ENCODE data around the gene FAM186B.

Gene FAM186B

DNA sequence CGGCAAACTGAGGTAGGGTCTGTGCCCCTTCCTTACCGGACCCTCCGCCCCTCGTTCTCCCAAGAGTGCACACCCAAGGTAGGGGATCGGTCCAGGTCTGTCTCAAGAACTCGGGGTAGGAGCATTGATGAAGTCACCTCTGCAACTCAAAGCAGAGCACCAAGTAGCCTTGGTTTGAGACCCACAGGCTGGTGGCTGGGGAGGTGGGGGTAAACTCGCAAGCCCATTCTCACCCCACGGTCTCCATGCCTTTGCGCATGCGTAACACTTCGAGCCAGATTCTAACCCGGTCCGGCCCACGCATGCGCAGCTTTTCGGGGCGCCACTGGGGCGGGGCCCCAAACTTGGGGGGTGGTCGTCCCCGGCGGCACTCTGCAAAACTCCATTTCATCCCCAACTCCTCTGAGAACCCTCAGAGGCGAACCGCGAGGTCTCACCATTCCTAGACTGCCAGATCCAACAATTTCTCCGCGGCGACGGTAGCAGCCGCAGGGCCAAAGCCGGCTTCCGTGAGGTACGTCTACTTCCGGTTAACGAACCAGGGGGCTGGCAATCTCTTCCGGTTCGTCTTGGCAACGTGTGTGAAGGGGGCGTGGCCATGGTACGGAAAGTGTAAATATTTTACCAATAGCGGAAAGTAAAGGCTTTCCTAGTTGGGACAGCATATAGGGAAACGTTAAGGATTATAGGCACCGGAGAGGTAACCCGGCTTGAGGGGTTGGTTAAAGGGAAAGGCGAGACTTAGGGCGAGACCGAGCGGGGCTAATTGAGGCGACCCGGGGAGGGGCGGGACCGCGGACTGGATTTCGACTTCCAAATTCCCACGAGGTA lies 37.6 kb downstream of the FAM186B start, which contains the start of gene MCRS1:
Gene MCRS1 (minus strand): TSS at position 532 of the 831 bp plus-strand sequence. CDS start 1,411 bp downstream, outside the sequence.
- peak; percentile 81 for DNase-seq

DNA sequence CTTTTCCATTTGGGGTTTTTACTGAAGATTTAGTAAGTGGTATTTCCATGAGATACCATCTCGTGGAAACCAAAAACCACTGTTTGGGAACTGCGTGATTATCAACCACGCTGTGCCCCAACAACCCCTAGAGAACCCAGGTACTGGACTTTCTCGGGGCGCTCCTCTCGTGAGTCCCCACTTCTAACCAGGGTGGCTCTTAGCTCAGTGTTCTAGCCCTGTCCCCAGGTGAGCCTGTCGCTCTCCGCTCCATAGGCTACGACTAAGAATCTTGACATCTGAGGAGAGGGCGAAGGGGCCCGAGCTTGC lies 38.2 kb downstream of the FAM186B start:
- DNase-seq, result no peak

DNA sequence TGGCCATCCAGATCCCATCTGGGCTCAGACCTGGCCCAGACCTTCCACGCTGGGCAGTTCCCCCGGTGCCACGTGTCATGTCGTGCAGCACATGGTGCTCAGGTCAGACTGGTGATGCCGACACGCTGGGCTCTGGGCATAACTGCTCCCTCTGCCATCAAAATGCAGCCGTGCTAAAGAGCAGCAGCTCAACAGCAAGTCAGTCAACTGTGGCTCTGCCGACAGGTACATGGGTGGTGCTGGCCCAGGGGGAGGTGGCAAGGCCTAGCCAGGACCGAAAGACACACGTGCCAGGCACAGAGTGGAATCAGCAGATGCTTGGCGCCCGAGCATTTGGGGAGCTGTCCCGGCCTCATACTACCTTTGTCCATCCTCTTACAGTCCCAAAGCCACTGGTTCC lies 39.1 kb downstream of the FAM186B start:
- no peak for DNase-seq

GRCh38 chr12:49565406-49566265 lies 39.8 kb downstream of the FAM186B start:
- no peak for DNase-seq

- no peak for DNase-seq
Observed at GRCh38 chr12:49564686-49565405, 40.6 kb downstream of the FAM186B start.

DNA sequence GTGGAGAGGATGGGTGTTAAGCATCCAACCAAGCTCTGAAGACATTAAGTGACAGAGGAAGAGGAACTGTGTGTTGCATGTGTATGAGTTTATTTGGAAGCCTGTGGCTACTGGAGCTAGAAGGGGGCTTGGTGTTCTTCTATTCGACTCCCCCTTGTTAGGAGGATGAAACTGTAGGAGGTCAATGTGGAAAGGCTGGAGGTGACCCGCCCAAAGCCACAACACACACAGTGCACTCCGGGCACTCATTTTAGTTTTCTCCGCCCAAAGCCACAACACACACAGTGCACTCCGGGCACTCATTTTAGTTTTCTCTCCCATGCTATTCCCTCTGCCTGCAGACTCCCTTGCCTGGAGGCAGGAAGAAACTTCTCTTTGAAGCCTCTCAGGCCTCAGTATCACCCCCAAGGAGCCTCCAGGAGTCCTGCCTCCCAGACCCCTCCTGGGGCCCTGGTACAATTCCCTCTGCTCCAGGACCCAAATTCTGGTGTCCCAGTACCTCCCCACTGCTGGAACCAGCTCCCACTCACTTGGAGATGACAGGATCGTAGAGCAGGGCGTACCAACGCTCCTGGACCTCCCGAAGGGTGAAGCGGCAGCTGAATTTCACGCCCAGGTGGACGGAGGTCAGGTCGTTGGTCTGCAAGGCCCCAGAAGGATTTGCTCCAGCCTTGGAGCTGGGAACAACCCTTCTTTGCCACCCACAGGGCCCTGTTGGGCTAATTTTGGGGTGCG lies 41.3 kb downstream of the FAM186B start:
- no peak for DNase-seq

DNA sequence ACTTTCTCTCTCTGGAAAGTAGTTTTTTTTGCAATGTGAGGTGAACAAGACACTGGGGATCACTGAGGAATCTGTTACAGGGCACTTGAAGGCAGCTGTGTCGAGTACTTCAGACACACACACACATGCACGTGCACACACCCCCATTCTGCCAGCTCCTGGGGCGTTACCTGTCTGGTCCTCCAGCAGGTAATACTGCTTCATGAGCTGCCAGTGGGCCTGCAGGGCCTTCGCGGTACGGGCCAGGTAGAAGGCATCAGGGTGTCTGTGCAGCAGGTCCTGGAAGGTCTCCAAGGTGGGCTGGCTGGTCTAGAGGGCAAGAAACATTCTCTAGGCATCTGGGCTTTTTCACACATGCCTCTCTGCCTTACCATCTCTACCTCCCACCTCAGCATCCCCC lies 42.6 kb downstream of the FAM186B start:
- DNase-seq, result no peak

DNA sequence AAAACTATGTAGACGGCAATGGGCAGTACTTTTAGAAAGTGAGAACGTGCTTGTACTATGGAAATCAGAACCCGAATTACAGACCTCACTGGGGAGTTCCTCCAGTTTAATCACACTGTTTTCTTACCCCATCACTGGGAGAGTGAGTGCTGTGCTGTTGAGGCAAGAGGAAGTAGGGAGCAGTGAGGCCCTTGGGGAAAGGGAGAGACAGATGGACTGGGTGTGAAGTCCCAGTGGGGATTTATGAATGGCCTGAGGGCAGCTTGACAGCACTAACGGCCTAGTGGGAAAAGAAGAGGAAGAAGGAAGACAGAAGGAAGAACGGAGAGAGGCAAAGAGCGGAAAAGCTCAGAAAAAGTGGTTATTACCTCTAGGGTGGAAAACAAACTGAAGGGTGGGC lies 43.2 kb downstream of the FAM186B start:
- no peak for DNase-seq

- no peak for DNase-seq
Observed at GRCh38 chr12:49560695-49561094, 44.7 kb downstream of the FAM186B start.

DNA sequence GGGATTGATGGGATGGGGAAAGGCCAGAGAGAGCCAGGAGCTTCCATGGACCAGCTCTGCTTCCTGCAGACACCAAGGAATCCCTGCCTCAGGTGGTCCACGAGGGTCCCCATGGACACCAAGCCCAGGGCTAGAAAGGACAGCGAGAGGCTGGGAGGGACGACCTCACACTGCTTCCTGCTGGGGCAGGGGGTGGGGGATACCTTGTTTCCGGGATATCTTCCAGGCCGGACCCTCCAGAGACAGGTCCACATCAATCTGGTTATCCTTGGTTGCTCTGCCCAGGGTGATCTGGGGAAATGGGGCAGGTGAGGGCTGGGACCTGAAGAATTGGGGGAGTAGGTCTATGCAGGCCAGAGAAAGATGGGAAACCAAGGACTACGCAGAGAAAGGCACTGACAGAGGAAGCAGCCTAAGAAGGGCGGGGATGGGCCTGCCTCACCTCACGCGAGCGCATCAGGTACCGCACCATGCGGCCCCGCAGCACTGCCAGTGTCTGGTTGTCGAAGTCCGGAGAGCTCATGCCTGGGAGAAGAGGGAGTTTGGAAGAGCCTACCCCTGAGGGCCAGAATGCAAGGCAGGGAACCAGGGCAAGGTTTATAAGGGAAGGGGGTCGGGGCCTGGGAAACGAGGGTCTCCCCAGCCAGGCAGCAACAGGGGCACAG lies 46.3 kb downstream of the FAM186B start:
- DNase-seq, result no peak

DNA sequence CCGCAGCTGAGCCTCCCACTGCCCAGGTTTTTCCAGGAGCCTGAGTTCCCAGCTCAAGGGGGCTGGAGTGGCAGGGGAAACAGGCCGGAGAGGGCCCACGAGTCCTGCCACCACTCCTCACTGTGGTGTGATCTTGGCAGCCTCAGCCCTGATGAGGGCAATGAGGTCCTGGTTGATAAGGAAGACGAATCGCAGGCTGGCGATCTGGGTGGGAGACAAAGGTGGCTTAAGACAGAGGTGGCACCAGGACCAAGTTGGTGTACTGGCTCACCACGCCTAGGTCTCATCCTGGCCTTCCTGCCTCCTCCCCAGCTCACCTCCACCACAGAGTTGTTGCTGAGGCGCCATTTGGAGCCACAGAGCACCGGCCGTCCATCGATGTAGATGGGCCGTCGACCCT lies 46.9 kb downstream of the FAM186B start:
- DNase-seq, result no peak

DNA sequence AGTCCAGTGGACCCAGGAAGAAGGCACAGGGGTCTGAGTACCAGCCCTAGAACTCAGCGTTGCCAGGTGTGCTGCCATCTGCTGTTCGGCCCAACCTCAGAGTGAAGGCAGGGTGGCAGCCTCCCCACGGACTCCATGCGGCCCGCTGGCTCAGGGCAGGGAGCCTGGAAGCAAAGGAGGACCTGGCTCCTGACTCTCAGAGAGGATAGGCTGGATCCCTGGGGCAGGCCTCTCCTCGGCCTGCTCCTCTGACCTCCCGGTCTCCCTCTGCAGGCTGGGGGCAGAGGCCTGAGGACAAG lies 47.6 kb downstream of the FAM186B start:
- peak; percentile 0 for DNase-seq

DNA sequence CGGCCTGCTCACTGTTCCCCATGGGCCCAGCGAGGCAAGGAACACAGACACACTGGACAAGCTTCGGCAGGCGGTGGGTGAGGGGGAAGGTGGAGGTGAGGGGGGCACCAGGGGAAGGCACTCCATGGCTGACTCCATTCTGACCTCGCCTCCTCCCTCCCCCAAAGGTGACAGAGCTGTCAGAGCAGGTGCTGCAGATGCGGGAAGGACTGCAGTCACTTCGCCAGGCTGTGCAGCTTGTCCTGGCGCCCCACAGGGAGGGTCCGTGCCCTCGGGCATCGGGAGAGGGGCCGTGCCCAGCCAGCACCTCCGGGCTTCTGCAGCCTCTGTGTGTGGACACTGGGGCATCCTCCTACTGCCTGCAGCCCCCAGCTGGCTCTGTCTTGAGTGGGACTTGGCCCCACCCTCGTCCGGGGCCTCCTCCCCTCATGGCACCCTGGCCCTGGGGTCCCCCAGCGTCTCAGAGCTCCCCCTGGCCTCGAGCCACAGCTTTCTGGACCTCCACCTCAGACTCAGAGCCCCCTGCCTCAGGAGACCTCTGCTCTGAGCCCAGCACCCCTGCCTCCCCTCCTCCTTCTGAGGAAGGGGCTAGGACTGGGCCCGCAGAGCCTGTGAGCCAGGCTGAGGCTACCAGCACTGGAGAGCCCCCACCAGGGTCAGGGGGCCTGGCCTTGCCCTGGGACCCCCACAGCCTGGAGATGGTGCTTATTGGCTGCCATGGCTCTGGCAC lies 48.1 kb downstream of the FAM186B start:
- DNase-seq, result no peak

GRCh38 chr12:49556391-49557186 lies 48.9 kb downstream of the FAM186B start:
- no peak for DNase-seq

DNA sequence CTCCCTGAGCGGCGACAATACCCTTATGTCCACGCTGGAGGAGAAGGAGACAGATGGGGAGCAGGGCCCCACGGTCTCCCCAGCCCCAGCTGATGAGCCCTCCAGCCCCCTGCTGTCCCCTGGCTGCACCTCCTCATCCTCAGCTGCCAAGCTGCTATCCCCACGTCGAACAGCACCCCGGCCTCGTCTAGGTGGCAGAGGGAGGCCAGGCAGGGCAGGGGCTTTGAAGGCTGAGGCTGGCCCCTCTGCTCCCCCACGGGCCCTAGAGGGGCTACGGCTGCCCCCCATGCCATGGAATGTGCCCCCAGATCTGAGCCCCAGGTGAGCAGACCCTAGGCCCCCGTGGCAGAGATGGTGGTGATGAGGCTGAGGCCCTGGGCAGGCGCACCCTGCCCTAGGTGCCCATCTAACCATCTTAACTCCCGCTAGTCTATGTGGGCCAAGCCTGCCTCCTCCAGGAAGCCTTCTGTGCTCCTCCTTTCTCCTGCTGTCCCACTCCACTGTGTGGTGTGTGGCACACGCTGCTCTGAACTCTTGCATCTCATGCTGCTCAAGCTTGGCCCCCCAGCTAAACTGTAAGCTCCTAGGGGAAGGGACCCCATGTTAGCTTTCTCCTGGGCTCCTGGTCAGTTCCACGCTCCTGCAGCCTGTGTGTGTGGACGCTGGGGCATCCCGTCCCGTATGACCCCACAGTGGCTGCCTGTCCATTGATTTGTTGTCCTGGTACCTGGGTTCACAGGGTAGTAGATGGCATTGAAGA lies 49.6 kb downstream of the FAM186B start:
- DNase-seq, result no peak

- DNase-seq, result no peak
Observed at GRCh38 chr12:49554266-49554665, 51.2 kb downstream of the FAM186B start.

GRCh38 chr12:49553512-49554088 lies 51.8 kb downstream of the FAM186B start:
- peak; percentile 47 for DNase-seq

DNA sequence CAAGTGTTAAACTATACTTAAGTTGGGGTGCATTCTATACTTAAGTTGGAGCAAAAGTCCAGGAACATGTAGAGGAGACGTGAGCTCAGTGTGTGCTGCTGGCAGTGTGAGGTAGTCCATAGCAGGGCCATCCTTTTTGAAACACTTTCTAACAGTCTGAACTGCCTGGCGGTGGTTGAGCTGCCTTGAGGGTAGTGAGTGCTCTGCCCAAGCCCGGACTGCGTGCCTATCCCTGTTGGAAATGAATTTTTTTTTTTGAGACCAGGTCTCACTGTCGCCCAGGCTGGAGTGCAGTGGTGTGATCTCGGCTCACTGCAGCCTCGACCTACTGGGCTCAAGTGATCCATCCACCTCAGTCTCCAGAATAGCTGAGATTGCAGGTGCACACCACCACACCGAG lies 52.5 kb downstream of the FAM186B start:
- no peak for DNase-seq

- DNase-seq, result no peak
Observed at GRCh38 chr12:49552425-49552824, 53.0 kb downstream of the FAM186B start.

DNA sequence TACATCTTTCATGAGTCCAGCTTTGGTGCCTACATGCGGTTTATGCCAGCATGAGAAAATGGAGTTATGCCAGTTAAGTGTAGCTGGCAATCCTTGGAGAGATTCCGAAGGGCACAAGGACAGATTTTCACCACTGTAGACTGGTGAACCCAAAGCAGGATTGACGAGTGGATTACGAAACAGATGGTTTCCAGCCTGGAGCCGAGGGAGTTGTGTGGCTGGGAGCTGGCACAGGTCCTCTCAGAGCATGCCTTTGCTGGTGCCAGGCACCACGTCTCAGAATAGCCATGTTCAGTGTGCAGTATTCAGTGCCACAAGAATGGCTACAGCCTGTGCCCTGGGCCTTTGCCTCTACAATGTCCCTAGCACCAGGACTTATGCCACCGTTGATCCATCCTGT lies 53.4 kb downstream of the FAM186B start:
- DNase-seq, result peak; percentile 35
